Head of caudate nucleus (tissue), 42 donors: ENCODE results near the gene DUSP21.
"Not testable (repeated sequence)": the region's sequence is repeated elsewhere in the genome, so short reads cannot be mapped to it uniquely, and the experiment has no call there.

Source experiments
- DNase-seq, 42 donors: peaks; one replicate each; pipeline versions ENCODE4 v3.0.0 to v3.0.0-alpha.2; 2020 to 2021; ENCODE audit warnings: mixed read lengths in 7 of 42
- intact Hi-C: fragments of 100-400 bp; cut with DNase I; formaldehyde crosslinking; loops from one replicate; pipeline ENCODE4 v1.15.0; 2022

DUSP21 gene

GRCh38 chrX:44873415-44874276, 29.8 kb downstream of the DUSP21 start:
- intact Hi-C loops = loop anchor here (2.0 to 5.0 kb wide), 2 partner anchors 194 to 313 kb away; no protein-coding TSS in a partner anchor
- DNase-seq = peak in 41 of 42 donors; percentile 32 to 84 (median 72)

- intact Hi-C loops = loop anchor here (5.0 kb wide), 1 partner anchor 193 kb away; no protein-coding TSS in a partner anchor
Observed at GRCh38 chrX:44874420-44875184, 30.8 kb downstream of the DUSP21 start.

GRCh38 chrX:44875185-44875489, 31.3 kb downstream of the DUSP21 start:
- no peak for DNase-seq
- intact Hi-C loops = no loop called here

More at GRCh38 chrX:44874420-44875184, 30.8 kb downstream of the DUSP21 start:
- peak in 26 of 42 donors; percentile 7 to 62 (median 21) for DNase-seq

DNA sequence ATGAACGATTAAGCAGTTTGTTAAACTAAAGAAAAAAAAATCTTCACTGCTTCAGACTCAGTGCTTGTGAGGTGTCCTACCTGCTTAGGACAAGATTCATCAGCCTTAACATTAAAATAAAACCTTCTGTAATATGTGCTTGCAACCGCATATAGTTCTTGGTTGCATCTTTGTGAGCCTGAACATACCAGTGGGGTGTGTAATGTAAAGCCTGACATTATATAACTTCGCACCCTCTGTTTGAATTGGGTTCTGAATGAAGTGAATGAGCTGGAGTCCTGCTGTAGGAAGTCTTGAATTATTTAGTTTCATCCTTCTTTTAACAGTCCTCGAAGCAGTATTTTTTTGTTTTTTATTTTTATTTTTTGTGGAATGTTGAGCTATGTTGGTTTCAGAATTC, 32.3 kb downstream of the DUSP21 start:
- intact Hi-C loops = no loop called here
- no peak for DNase-seq

GRCh38 chrX:44876767-44877166, 32.9 kb downstream of the DUSP21 start:
- DNase-seq = no peak
- intact Hi-C loops = no loop called here

DNA sequence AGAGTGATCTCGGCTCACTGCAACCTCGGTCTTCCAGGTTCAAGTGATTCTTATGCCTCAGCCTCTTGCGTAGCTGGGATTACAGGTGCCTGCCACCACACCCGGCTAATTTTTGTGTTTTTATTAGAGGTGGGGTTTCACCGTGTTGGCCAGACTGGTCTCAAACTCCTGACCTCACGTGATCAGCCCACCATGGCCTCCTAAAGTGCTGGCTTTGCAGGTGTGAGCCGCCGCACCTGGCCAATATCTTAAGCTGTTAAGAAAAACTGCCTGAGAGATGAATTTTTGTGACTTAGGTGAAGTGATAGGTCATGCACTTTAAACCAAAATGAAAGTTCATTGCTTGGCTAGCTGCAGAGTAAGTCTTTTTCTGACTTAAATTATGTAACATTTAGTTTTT, 35.0 kb downstream of the DUSP21 start:
- DNase-seq = no peak
- intact Hi-C loops = no loop called here

DNA sequence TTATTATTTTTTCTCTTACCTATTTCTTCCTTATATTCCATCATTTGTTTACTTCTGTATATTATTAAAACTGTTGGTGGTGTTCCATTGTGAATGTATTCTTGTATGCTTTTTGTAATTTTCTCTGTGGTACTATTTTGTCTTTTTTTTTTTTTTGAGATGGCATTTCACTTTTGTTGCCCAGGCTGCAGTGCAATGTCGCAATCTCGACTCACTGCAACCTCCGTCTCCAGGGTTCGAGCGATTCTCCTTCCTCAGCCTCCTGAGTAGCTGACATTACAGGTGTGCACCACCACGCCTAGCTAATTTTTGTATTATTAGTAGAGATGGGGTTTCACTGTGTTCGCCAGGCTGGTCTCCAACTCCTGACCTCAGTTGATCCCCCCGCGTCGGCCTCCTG, 37.7 kb downstream of the DUSP21 start:
- no peak for DNase-seq
- intact Hi-C loops = no loop called here

DNA sequence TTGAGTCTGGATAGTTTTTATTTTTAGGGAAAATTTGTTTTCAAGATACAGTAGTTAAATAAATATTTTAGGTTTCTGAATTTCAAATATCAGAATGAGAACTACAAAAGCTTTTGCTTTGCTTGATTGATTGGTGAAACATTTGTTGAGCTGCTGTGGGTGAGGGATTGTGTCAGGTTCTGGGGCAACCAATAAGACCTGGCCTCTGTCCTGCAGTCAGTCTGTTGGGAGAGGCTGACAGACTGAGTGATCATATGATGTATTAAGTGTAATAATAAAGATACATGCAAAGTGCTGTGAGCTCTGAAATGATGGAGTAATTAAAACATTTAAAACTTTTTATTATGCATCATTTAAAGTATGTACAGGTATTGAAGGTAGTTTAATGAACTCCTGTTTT, 38.8 kb downstream of the DUSP21 start:
- no peak for DNase-seq
- intact Hi-C loops = no loop called here

- intact Hi-C loops = no loop called here
- DNase-seq = no peak
Observed at GRCh38 chrX:44884944-44885343, 41.1 kb downstream of the DUSP21 start.

DNA sequence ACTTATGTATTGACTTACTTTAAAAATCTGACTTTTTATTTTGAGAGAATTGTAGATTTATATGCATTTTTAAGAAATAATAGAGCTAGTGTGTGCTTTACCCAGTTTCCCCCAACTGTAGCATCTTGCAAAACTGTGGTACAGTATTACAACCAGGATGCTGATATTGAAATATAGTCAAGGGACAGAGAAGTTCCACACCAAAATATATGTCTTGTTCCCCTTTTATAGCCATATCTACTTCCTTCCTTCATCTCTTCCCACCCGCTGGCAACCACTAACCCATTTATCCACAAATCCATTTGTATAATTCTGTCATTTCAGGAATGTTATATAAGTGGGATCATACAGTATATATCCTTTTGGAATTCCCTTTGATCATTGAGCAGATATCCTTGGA, 46.0 kb downstream of the DUSP21 start:
- intact Hi-C loops = no loop called here
- no peak for DNase-seq

DNA sequence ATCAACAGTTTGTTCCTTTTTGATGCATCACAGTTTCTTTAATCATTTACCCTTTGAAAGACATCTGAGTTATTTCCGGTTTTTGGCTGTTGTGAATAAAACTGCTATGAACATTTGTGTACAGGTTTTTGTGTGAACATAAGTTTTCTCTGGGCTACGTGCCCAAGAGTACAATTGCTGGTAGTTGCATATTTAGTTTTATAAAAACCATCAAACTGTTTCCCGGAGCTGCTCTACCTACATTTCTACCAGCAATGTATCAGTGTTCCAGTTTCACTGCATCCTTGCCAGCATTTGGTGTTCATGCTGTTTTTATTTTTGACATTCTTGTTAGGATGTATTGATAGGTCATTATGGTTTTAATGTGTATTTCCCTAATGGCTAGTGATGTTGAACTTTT, 46.4 kb downstream of the DUSP21 start:
- no peak for DNase-seq
- intact Hi-C loops = no loop called here

DNA sequence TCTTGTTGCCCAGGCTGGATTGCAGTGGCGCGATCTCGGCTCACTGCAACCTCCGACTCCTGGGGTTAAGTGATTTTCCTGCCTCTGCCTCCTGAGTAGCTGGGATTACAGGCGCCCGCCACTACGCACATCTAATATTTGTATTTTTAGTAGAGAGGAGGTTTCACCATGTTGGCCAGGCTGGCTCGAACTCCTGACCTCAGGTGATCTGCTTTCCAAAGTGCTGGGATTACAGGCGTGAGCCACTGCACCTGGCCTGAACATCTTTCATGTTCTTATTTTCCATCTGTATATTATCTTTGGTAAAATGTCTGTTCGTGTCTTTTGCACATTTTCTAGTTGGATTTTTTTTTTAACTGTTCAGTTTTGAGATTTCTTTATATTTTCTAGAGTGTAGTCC, 46.9 kb downstream of the DUSP21 start:
- DNase-seq, intact Hi-C loops: not testable (repeated sequence)

GRCh38 chrX:44891642-44892041, 47.8 kb downstream of the DUSP21 start:
- DNase-seq = no peak
- intact Hi-C loops = no loop called here
